GM21528 (cell line): ENCODE results near the gene DPCD.

Experiments
- ATAC-seq: cut with Tn5 transposase; IDR thresholded peaks from one replicate; pipeline ENCODE4 v1.9.1; 2021; ENCODE audit warnings: mild to moderate bottlenecking, moderate library complexity; ENCODE audit not compliant: unreplicated experiment, low FRiP score

Gene DPCD

GRCh38 chr10:101651336-101651735, 63.2 kb downstream of the DPCD start:
- no peak for ATAC-seq

GRCh38 chr10:101653536-101653935, 65.4 kb downstream of the DPCD start:
- ATAC-seq = no peak

GRCh38 chr10:101655570-101655969, 67.4 kb downstream of the DPCD start:
- ATAC-seq = no peak

GRCh38 chr10:101656890-101657289, 68.8 kb downstream of the DPCD start:
- no peak for ATAC-seq

GRCh38 chr10:101658975-101659374, 70.9 kb downstream of the DPCD start:
- no peak for ATAC-seq
